GM12878 (cell line): ENCODE data around the gene FN1.

Experiments
- CTCF ChIP-seq, 3 experiments: IDR thresholded peaks in 2 of 3; conservative IDR thresholded peaks in 1 of 3; 2 replicates each; pipeline ENCODE4 v1.5.1; 2011; ENCODE audit warnings: low read depth in 3 of 3, low read length in 3 of 3, mild to moderate bottlenecking in 3 of 3, control low read depth in 2 of 3, moderate library complexity in 2 of 3, inconsistent platforms in 1 of 3, mixed read lengths in 1 of 3; ENCODE audit not compliant: control insufficient read depth in 2 of 3, insufficient read depth in 1 of 3; ENCODE audit errors: extremely low read depth in 1 of 3
- ETV6 ChIP-seq, 2 experiments: fragments of 450-650 bp in 1 of 2; IDR thresholded peaks in 1 of 2; conservative IDR thresholded peaks in 1 of 2; 2 replicates each; pipeline ENCODE4 v1.6.1; 2014; ENCODE audit warnings: antibody characterized with exemption in 1 of 2, borderline replicate concordance in 1 of 2, low read depth in 1 of 2, mild to moderate bottlenecking in 1 of 2, moderate library complexity in 1 of 2
- MAX ChIP-seq: IDR thresholded peaks from 2 replicates; pipeline ENCODE4 v1.6.1; 2012; ENCODE audit warnings: low read depth, low read length, improper control_type of control experiment
- MEF2B ChIP-seq: fragments of 450-650 bp; IDR thresholded peaks from 2 replicates; pipeline ENCODE4 v1.6.1; 2018; ENCODE audit warnings: mild to moderate bottlenecking, moderate library complexity; ENCODE audit not compliant: partially characterized antibody, poor library complexity, severe bottlenecking
- MYC ChIP-seq: IDR thresholded peaks from 2 replicates; pipeline ENCODE4 v1.6.1; 2011; ENCODE audit warnings: mild to moderate bottlenecking, low read length, moderate library complexity, inconsistent platforms; ENCODE audit not compliant: insufficient read depth, insufficient replicate concordance, insufficient read length, severe bottlenecking
- NRF1 ChIP-seq: conservative IDR thresholded peaks from 2 replicates; pipeline ENCODE4 v1.6.1; 2011; ENCODE audit warnings: mild to moderate bottlenecking, low read depth, low read length, improper control_type of control experiment
- ZNF622 ChIP-seq: fragments of 450-650 bp; IDR thresholded peaks from 2 replicates; pipeline ENCODE4 v1.6.1; 2017; ENCODE audit warnings: mild to moderate bottlenecking, inconsistent platforms
- TF ChIP-seq, protein P1 (sequence below): IDR thresholded peaks from 2 replicates; pipeline ENCODE4 v1.6.1; 2011; ENCODE audit warnings: low read depth, low read length, improper control_type of control experiment, borderline replicate concordance

DNA sequence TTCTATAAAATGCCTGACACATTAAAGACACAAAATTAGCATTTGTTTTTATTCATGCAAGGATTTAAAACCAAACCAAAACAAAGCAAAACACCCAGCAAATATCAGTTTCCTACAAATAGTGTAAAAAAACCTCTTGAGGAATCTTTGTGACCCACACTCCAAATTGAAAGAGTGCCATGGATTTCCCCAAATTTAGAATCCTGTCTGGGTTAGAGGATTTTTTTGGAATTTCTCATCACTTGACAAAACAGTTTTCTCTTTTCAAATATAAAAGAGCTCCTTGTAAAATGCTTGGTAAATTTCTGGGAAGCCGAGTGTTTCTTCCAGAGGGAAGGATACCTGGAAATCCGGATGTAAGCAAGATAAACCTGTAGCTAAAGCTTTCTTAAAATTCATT lies 1.7 kb upstream of the FN1 start:
- TF ChIP-seq CTCF (IDR thresholded peaks at IDR 0.05 in 2 of 3, conservative IDR thresholded peaks at IDR 0.05 in 1 of 3; ENCODE audit: control insufficient read depth in 2 of 3, extremely low read depth in 1 of 3, insufficient read depth in 1 of 3, low read depth in 3 of 3, low read length in 3 of 3) (no peak), ETV6 (conservative IDR thresholded peaks at IDR 0.05 in 1 of 2, IDR thresholded peaks at IDR 0.05 in 1 of 2; ENCODE audit: borderline replicate concordance in 1 of 2, low read depth in 1 of 2) (no peak), ZNF622 (no peak), MYC (no peak), NRF1 (no peak), MEF2B (no peak), MAX (no peak)
- TF ChIP-seq, protein P1, sequence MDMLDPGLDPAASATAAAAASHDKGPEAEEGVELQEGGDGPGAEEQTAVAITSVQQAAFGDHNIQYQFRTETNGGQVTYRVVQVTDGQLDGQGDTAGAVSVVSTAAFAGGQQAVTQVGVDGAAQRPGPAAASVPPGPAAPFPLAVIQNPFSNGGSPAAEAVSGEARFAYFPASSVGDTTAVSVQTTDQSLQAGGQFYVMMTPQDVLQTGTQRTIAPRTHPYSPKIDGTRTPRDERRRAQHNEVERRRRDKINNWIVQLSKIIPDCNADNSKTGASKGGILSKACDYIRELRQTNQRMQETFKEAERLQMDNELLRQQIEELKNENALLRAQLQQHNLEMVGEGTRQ: no peak
